Activated naive CD4-positive, alpha-beta T cell treated with anti-CD3 and anti-CD28 coated beads, Interleukin-2, amount 10 ng/mL, durations not matched to agents 7 days and 5 days (primary cell): ENCODE data around the gene UBASH3A.

Experiments
- CTCF ChIA-PET: fragments of 350-600 bp; sonication (Branson Sonifier 250); formaldehyde crosslinking; loops from one replicate; lab custom pipeline; 2021; ENCODE audit warnings: antibody characterized with exemption; lab: Charles Lee
- DNase-seq: peaks from one replicate; pipeline ENCODE4 v3.0.0-alpha.2; 2020
- H3K27ac Mint-ChIP-seq: one replicate; pipeline ENCODE4 v1.8.0; 2021; ENCODE audit warnings: mild to moderate bottlenecking, moderate library complexity, mixed read lengths
- H3K27me3 Mint-ChIP-seq: one replicate; pipeline ENCODE4 v1.8.0; 2021; ENCODE audit warnings: mild to moderate bottlenecking, mixed read lengths
- H3K36me3 Mint-ChIP-seq: one replicate; pipeline ENCODE4 v1.8.0; 2021; ENCODE audit warnings: mixed read lengths
- H3K4me1 Mint-ChIP-seq: one replicate; pipeline ENCODE4 v1.8.0; 2021; ENCODE audit warnings: mixed read lengths
- H3K4me3 Mint-ChIP-seq: one replicate; pipeline ENCODE4 v1.8.0; 2021; ENCODE audit warnings: mild to moderate bottlenecking, moderate library complexity, mixed read lengths
- H3K9me3 Mint-ChIP-seq: one replicate; pipeline ENCODE4 v1.8.0; 2021; ENCODE audit warnings: mixed read lengths

UBASH3A gene

DNA sequence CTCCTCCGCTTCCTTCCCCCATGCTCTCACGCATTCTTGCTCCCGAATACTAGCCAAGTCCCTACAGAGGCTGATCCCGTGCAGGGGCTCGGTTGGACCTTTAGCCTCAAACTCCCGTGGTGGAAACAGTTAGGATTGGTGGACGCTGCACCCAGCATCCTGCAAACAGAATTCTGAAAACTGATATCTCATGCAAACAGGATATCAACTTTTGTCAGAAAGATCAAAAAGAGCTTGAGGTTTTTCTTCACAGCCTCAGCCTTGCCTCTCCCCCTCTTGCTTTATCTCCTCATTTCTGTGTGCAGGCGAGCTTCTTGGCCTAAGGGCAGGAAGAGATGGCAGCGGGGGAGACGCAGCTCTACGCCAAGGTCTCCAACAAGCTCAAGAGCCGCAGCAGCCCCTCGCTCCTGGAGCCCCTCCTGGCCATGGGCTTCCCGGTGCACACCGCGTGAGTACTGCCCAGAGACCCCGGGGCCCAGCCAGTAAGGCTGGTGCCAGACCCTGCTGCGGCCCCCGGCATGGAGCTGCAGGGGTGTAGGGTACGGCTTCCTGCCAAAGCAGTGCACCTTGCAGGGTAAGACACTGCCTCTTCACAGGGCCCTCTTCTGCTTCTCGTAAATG, at the start of gene UBASH3A:
UBASH3A (plus strand) TSS at position 292 of the 621 bp plus-strand sequence; CDS start at position 336, 44 bp downstream.
- peak; percentile 76 for DNase-seq
- H3K27me3 Mint-ChIP-seq: no peaks in the 10 kb centered on the region
- peak within 1 kb of the TSS; percentile 87 for H3K27ac Mint-ChIP-seq
- peaks cover 59% of the 10 kb centered on the region for H3K4me1 Mint-ChIP-seq
- CTCF ChIA-PET: interaction anchor here (0.9 to 4.7 kb wide), 13 partner anchors 9 to 93 kb away, joined by 3 to 25 read pairs (median 5); no protein-coding TSS in a partner anchor
- H3K9me3 Mint-ChIP-seq: peaks cover 10% of the 10 kb centered on the region
- H3K36me3 Mint-ChIP-seq: peaks cover 42% of the 10 kb centered on the region
- peak within 1 kb of the TSS; percentile 98 for H3K4me3 Mint-ChIP-seq

GRCh38 chr21:42356046-42356445, 47.7 kb upstream of the UBASH3A start:
- no peak for DNase-seq
- H3K4me1 Mint-ChIP-seq: peaks cover 3% of the 10 kb centered on the region
- H3K27ac Mint-ChIP-seq: no peak overlapping the region
- CTCF ChIA-PET: no interaction called here
- H3K27me3 Mint-ChIP-seq: peaks cover 50% of the 10 kb centered on the region
- peaks cover 27% of the 10 kb centered on the region for H3K9me3 Mint-ChIP-seq
- H3K4me3 Mint-ChIP-seq: no peak overlapping the region
- no peaks in the 10 kb centered on the region for H3K36me3 Mint-ChIP-seq

DNA sequence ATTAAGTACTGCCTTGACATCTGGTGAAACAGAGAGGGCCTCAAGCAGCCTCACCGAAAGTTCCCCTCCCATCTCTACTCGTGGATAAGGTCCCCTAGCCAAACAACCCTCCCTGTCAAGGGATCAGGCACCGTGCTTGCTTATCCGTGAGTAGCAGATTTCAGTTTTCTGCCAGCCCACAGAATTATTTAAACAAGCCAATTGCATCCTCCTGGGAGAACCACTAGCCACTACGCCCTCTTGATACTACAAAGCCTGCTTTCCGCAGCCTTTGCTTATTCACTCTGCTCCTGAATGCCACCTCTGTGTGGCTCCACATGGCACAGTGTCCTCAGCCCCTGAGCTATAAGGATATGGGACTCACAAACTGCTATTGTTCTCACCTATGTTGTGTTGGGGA, 47.1 kb upstream of the UBASH3A start:
- Mint-ChIP-seq H3K4me3 (no peak overlapping the region), H3K4me1 (peaks cover 3% of the 10 kb centered on the region), H3K36me3 (no peaks in the 10 kb centered on the region), H3K9me3 (peaks cover 27% of the 10 kb centered on the region), H3K27ac (no peak overlapping the region), H3K27me3 (peaks cover 52% of the 10 kb centered on the region)
- DNase-seq: no peak
- CTCF ChIA-PET: interaction anchor here (1.1 kb wide), 1 partner anchor 17 kb away, joined by 3 read pairs; no protein-coding TSS in a partner anchor

GRCh38 chr21:42357307-42357706, 46.4 kb upstream of the UBASH3A start:
- Mint-ChIP-seq H3K9me3 (peaks cover 27% of the 10 kb centered on the region), H3K4me3 (no peak overlapping the region), H3K36me3 (no peaks in the 10 kb centered on the region), H3K4me1 (peaks cover 3% of the 10 kb centered on the region), H3K27ac (no peak overlapping the region), H3K27me3 (peaks cover 54% of the 10 kb centered on the region)
- DNase-seq: no peak
- CTCF ChIA-PET: interaction anchor here (1.1 kb wide), 2 partner anchors 16 to 19 kb away, joined by 3 read pairs; no protein-coding TSS in a partner anchor

GRCh38 chr21:42358261-42358660, 45.4 kb upstream of the UBASH3A start:
- H3K36me3 Mint-ChIP-seq: no peaks in the 10 kb centered on the region
- CTCF ChIA-PET: interaction anchor here (1.1 kb wide), 1 partner anchor 20 kb away, joined by 3 read pairs; no protein-coding TSS in a partner anchor
- peaks cover 57% of the 10 kb centered on the region for H3K27me3 Mint-ChIP-seq
- peaks cover 27% of the 10 kb centered on the region for H3K9me3 Mint-ChIP-seq
- peaks cover 5% of the 10 kb centered on the region for H3K4me1 Mint-ChIP-seq
- no peak for DNase-seq
- no peak overlapping the region for H3K27ac Mint-ChIP-seq
- no peak overlapping the region for H3K4me3 Mint-ChIP-seq

GRCh38 chr21:42358937-42359336, 44.8 kb upstream of the UBASH3A start:
- DNase-seq: no peak
- peaks cover 23% of the 10 kb centered on the region for H3K9me3 Mint-ChIP-seq
- no peaks in the 10 kb centered on the region for H3K36me3 Mint-ChIP-seq
- H3K27me3 Mint-ChIP-seq: peaks cover 54% of the 10 kb centered on the region
- no peak overlapping the region for H3K4me3 Mint-ChIP-seq
- H3K4me1 Mint-ChIP-seq: peaks cover 5% of the 10 kb centered on the region
- no peak overlapping the region for H3K27ac Mint-ChIP-seq
- CTCF ChIA-PET: interaction anchor here (1.0 kb wide), 1 partner anchor 18 kb away, joined by 3 read pairs; no protein-coding TSS in a partner anchor

DNA sequence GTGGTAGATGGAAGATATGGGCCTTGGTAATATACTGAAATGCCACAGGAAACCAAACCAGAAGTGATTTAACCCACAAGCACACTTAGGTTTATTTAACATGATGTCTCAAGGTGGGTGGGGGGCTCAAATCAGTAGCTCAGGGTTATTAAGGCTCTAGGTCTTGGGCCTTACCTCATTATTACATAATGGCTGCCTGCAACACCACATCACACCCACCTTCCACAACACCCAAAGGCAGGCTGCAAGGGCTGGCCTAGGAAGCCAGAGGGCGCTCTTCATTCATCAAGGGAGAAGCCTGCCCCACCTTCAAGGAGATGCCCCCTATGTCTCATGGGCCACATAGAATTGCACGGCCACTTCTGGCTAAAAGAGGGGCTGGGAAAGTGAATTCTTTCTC, 43.4 kb upstream of the UBASH3A start:
- Mint-ChIP-seq H3K4me3 (no peak overlapping the region), H3K27ac (no peak overlapping the region), H3K36me3 (no peaks in the 10 kb centered on the region), H3K27me3 (peaks cover 60% of the 10 kb centered on the region), H3K9me3 (peaks cover 16% of the 10 kb centered on the region), H3K4me1 (peaks cover 5% of the 10 kb centered on the region)
- CTCF ChIA-PET: interaction anchor here (0.9 to 1.1 kb wide), 4 partner anchors 14 to 63 kb away, joined by 3 read pairs; no protein-coding TSS in a partner anchor
- no peak for DNase-seq

GRCh38 chr21:42361286-42361685, 42.4 kb upstream of the UBASH3A start:
- H3K27me3 Mint-ChIP-seq: peaks cover 63% of the 10 kb centered on the region
- H3K9me3 Mint-ChIP-seq: peaks cover 13% of the 10 kb centered on the region
- no peak overlapping the region for H3K27ac Mint-ChIP-seq
- H3K4me1 Mint-ChIP-seq: peaks cover 5% of the 10 kb centered on the region
- DNase-seq: no peak
- CTCF ChIA-PET: interaction anchor here (0.9 to 1.2 kb wide), 7 partner anchors 13 to 216 kb away, joined by 3 to 5 read pairs (median 3); no protein-coding TSS in a partner anchor
- H3K36me3 Mint-ChIP-seq: no peaks in the 10 kb centered on the region
- H3K4me3 Mint-ChIP-seq: no peak overlapping the region

DNA sequence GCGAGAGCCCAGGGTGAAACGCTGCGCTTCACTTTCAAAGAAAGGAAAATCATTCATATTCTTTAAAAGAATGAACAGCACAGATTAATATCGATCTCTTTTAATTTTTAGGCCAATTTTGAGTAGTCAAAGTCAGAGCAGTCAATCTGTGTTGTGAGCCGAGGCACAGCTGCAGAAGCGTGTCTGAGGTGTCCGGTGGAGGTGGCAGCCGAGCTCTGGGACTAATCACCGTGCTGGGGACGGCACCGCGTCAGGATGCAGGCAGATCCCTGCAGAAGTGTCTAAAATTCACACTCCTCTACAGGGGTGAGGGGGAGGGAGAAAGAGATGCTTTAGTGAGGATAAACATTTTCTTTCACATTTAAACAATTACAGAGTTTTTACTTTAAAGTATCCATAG, 41.5 kb upstream of the UBASH3A start:
- Mint-ChIP-seq H3K27me3 (peaks cover 63% of the 10 kb centered on the region), H3K36me3 (no peaks in the 10 kb centered on the region), H3K4me3 (no peak overlapping the region), H3K4me1 (peaks cover 5% of the 10 kb centered on the region), H3K9me3 (peaks cover 4% of the 10 kb centered on the region), H3K27ac (no peak overlapping the region)
- CTCF ChIA-PET: interaction anchor here (1.2 kb wide), 2 partner anchors 88 to 217 kb away, joined by 3 to 5 read pairs; no protein-coding TSS in a partner anchor
- DNase-seq: no peak

DNA sequence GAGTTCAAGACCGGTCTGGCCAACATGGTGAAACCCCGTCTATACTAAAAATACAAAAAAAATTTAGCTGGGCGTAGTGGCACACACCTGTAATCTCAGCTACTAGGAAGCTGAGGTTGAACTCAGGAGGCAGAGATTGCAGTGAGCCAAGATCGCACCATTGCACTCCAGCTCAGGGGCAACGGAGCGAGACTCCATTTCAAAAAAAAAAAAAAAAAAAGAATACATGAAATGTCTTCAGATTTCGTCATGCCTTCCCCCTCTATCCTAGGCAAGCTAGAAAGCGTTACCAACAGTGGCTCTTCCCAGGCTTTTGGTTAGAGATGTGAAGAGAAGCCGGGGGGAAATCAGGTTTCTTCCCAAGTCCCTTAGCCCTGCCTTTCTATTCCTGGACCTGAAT, 41.0 kb upstream of the UBASH3A start:
- no peak overlapping the region for H3K27ac Mint-ChIP-seq
- H3K4me1 Mint-ChIP-seq: peaks cover 2% of the 10 kb centered on the region
- no peak for DNase-seq
- H3K27me3 Mint-ChIP-seq: peaks cover 63% of the 10 kb centered on the region
- H3K9me3 Mint-ChIP-seq: peaks cover 2% of the 10 kb centered on the region
- no peaks in the 10 kb centered on the region for H3K36me3 Mint-ChIP-seq
- CTCF ChIA-PET: interaction anchor here (1.2 kb wide), 1 partner anchor 87 kb away, joined by 5 read pairs; no protein-coding TSS in a partner anchor
- H3K4me3 Mint-ChIP-seq: no peak overlapping the region

DNA sequence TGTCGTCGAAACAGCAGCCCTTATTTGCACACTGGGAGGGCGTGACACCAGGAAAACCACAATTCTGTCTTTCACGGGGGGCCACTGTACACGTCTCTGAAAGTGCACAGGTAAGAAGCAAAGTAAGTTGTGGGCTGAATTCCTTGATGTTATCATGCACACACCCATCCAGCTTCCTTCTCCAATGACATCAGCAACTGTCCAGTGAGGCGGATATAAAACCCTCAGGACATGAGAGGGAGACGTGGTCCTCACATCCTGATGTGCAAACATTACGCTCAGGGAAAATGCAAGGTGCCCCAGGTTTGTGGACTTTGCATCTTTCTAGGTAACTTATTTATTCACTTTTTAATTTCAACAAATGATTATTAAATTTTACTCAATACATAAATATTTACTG, 40.4 kb upstream of the UBASH3A start:
- no peak for DNase-seq
- Mint-ChIP-seq H3K27me3 (peaks cover 60% of the 10 kb centered on the region), H3K4me3 (no peak overlapping the region), H3K4me1 (peaks cover 6% of the 10 kb centered on the region), H3K36me3 (no peaks in the 10 kb centered on the region), H3K9me3 (peaks cover 2% of the 10 kb centered on the region), H3K27ac (no peak overlapping the region)
- CTCF ChIA-PET: no interaction called here

- Mint-ChIP-seq H3K9me3 (peaks cover 2% of the 10 kb centered on the region), H3K4me3 (no peak overlapping the region), H3K4me1 (peaks cover 8% of the 10 kb centered on the region), H3K27me3 (peaks cover 51% of the 10 kb centered on the region), H3K36me3 (no peaks in the 10 kb centered on the region), H3K27ac (no peak overlapping the region)
- DNase-seq: no peak
- CTCF ChIA-PET: no interaction called here
These were observed 39.3 kb upstream of the UBASH3A start for GRCh38 chr21:42364304-42364865.

- H3K27ac Mint-ChIP-seq: no peak overlapping the region
- no peaks in the 10 kb centered on the region for H3K9me3 Mint-ChIP-seq
- peaks cover 8% of the 10 kb centered on the region for H3K4me1 Mint-ChIP-seq
- CTCF ChIA-PET: no interaction called here
- DNase-seq: no peak
- no peaks in the 10 kb centered on the region for H3K36me3 Mint-ChIP-seq
- H3K4me3 Mint-ChIP-seq: no peak overlapping the region
- H3K27me3 Mint-ChIP-seq: peaks cover 50% of the 10 kb centered on the region
These were observed 37.9 kb upstream of the UBASH3A start for GRCh38 chr21:42365770-42366169.

GRCh38 chr21:42366292-42367010, 37.3 kb upstream of the UBASH3A start, which contains the start of gene TFF1:
TFF1 (minus strand) TSS chr21:42366535; CDS start chr21:42366495, 40 bp downstream.
- Mint-ChIP-seq H3K36me3 (no peaks in the 10 kb centered on the region), H3K27me3 (peaks cover 46% of the 10 kb centered on the region), H3K9me3 (no peaks in the 10 kb centered on the region), H3K27ac (no peak within 1 kb of the TSS), H3K4me3 (no peak within 1 kb of the TSS), H3K4me1 (peaks cover 8% of the 10 kb centered on the region)
- CTCF ChIA-PET: interaction anchor here (2.3 kb wide), 1 partner anchor 15 kb away, joined by 7 read pairs; no protein-coding TSS in a partner anchor
- DNase-seq: no peak
